Chondrocyte (in vitro differentiated cells): ENCODE results near the gene DGLUCY. TPM values are rescaled to one million over a fixed set of nuclear protein-coding genes. Genes with fewer than 3 reads are reported as not detected.
"Not testable (repeated sequence)": the region's sequence is repeated elsewhere in the genome, so short reads cannot be mapped to it uniquely, and the experiment has no call there.

ENCODE experiments used
- DNase-seq: peaks from one replicate; pipeline ENCODE4 v3.0.0; 2021; ENCODE audit warnings: mixed read lengths, low spot score
- H3K27ac Mint-ChIP-seq: one replicate; pipeline ENCODE4 v1.8.0; 2021; ENCODE audit warnings: mild to moderate bottlenecking, moderate library complexity, mixed read lengths; ENCODE audit not compliant: unreplicated experiment
- H3K27me3 Mint-ChIP-seq: 2 replicates; pipeline ENCODE4 v1.8.0; 2021; ENCODE audit warnings: low read depth, mixed read lengths
- H3K36me3 Mint-ChIP-seq: 2 replicates; pipeline ENCODE4 v1.8.0; 2021; ENCODE audit warnings: low read depth, mixed read lengths
- H3K4me1 Mint-ChIP-seq: 2 replicates; pipeline ENCODE4 v1.8.0; 2021; ENCODE audit warnings: low read depth, mild to moderate bottlenecking, mixed read lengths
- H3K4me3 Mint-ChIP-seq: one replicate; pipeline ENCODE4 v1.8.0; 2021; ENCODE audit warnings: mild to moderate bottlenecking, moderate library complexity, mixed read lengths; ENCODE audit not compliant: unreplicated experiment
- H3K9me3 Mint-ChIP-seq: 2 replicates; pipeline ENCODE4 v1.8.0; 2021; ENCODE audit warnings: low read depth, mixed read lengths
- CTCF ChIP-seq: fragments of 200-600 bp; sonication (generic); IDR thresholded peaks from 2 replicates; pipeline ENCODE4 v1.5.0; 2021; ENCODE audit warnings: antibody characterized with exemption, mild to moderate bottlenecking, moderate library complexity
- total RNA-seq: library from RNA; stranded (reverse); gene quantifications from 3 replicates; pipeline ENCODE4 v1.2.1, GENCODE V29; 2021

The DGLUCY gene
- total RNA-seq, 1 donor from 2014 or later = 9.3 TPM

GRCh38 chr14:91261115-91261514, 147.2 kb downstream of the DGLUCY start:
- H3K27ac Mint-ChIP-seq = no peak overlapping the region
- peaks cover 2% of the 10 kb centered on the region for H3K36me3 Mint-ChIP-seq
- H3K27me3 Mint-ChIP-seq = peaks cover 12% of the 10 kb centered on the region
- peaks cover 26% of the 10 kb centered on the region for H3K4me1 Mint-ChIP-seq
- no peaks in the 10 kb centered on the region for H3K9me3 Mint-ChIP-seq
- DNase-seq = no peak
- TF ChIP-seq CTCF = no peak
- H3K4me3 Mint-ChIP-seq = no peak overlapping the region

GRCh38 chr14:91261986-91262549, 148.2 kb downstream of the DGLUCY start:
- Mint-ChIP-seq H3K4me3 (no peak overlapping the region), H3K4me1 (peaks cover 17% of the 10 kb centered on the region), H3K27ac (no peak overlapping the region), H3K36me3 (peaks cover 2% of the 10 kb centered on the region), H3K27me3 (peaks cover 12% of the 10 kb centered on the region), H3K9me3 (no peaks in the 10 kb centered on the region)
- DNase-seq = no peak
- TF ChIP-seq CTCF = no peak

- H3K4me1 Mint-ChIP-seq = peaks cover 7% of the 10 kb centered on the region
- H3K36me3 Mint-ChIP-seq = peaks cover 2% of the 10 kb centered on the region
- no peak overlapping the region for H3K27ac Mint-ChIP-seq
- H3K27me3 Mint-ChIP-seq = peaks cover 12% of the 10 kb centered on the region
- H3K9me3 Mint-ChIP-seq = no peaks in the 10 kb centered on the region
- no peak for TF ChIP-seq CTCF
- no peak for DNase-seq
- H3K4me3 Mint-ChIP-seq = no peak overlapping the region
These were observed 149.5 kb downstream of the DGLUCY start for GRCh38 chr14:91263329-91263728.

GRCh38 chr14:91264151-91265150, 150.6 kb downstream of the DGLUCY start:
- Mint-ChIP-seq H3K4me1 (peaks cover 8% of the 10 kb centered on the region), H3K36me3 (peaks cover 2% of the 10 kb centered on the region), H3K9me3 (no peaks in the 10 kb centered on the region), H3K27me3 (peaks cover 15% of the 10 kb centered on the region), H3K4me3 (peak overlapping the region; percentile 62), H3K27ac (no peak overlapping the region)
- no peak for TF ChIP-seq CTCF
- no peak for DNase-seq

- peaks cover 2% of the 10 kb centered on the region for H3K36me3 Mint-ChIP-seq
- DNase-seq = no peak
- H3K27ac Mint-ChIP-seq = no peak overlapping the region
- H3K27me3 Mint-ChIP-seq = peaks cover 15% of the 10 kb centered on the region
- no peak for TF ChIP-seq CTCF
- peaks cover 15% of the 10 kb centered on the region for H3K4me1 Mint-ChIP-seq
- H3K9me3 Mint-ChIP-seq = no peaks in the 10 kb centered on the region
- H3K4me3 Mint-ChIP-seq = peak overlapping the region; percentile 50
These were observed 151.5 kb downstream of the DGLUCY start for GRCh38 chr14:91265404-91265803.

- Mint-ChIP-seq H3K27me3 (peaks cover 15% of the 10 kb centered on the region), H3K4me1 (peaks cover 15% of the 10 kb centered on the region)
- not testable (repeated sequence) for H3K9me3 Mint-ChIP-seq, H3K4me3 Mint-ChIP-seq, H3K27ac Mint-ChIP-seq, DNase-seq, H3K36me3 Mint-ChIP-seq
These were observed 152.4 kb downstream of the DGLUCY start for GRCh38 chr14:91266276-91266675.
